ENCODE results near the gene PLP1.

DNA sequence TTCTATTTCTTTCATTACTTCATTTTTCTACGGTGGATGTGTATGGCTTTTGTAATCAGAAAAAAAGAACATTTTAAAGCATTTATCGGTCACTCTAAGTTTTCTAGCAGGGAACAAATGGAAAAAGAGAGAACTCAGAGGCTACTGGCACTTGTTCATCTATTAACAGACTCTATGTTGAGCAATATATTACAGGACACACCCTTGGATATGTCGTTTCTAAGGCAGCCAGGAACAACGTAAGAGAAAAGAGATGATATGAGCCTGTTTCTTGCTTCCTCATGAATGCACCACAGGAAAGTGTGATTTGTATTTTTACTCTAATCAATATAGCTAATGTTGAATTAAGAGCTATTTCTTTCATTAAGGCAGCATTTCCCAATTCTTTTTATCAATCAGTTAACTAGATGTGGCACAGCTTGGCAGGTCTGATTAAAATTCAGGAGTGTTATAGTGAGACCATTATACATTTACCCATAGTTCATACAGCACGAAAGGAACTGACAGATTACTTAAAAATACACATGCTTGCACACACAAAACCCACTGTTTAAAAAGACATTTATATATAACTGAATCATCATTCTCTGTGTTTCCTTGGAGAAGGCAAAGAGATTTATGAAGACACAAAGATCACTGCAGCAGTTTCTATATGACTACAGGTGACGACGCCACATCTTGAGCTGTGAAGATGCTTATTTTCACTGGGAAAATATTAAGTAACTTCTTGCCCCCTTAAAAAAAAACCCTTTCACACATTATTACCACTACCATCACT is 42.4 kb downstream of the PLP1 start:
- TF ChIP-seq, protein P1, sequence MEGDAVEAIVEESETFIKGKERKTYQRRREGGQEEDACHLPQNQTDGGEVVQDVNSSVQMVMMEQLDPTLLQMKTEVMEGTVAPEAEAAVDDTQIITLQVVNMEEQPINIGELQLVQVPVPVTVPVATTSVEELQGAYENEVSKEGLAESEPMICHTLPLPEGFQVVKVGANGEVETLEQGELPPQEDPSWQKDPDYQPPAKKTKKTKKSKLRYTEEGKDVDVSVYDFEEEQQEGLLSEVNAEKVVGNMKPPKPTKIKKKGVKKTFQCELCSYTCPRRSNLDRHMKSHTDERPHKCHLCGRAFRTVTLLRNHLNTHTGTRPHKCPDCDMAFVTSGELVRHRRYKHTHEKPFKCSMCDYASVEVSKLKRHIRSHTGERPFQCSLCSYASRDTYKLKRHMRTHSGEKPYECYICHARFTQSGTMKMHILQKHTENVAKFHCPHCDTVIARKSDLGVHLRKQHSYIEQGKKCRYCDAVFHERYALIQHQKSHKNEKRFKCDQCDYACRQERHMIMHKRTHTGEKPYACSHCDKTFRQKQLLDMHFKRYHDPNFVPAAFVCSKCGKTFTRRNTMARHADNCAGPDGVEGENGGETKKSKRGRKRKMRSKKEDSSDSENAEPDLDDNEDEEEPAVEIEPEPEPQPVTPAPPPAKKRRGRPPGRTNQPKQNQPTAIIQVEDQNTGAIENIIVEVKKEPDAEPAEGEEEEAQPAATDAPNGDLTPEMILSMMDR (IDR thresholded peaks at IDR 0.05) = no peak
- TF ChIP-seq POLR2A (IDR thresholded peaks at IDR 0.05) = no peak
